K562 (cell line): ENCODE measurements around the gene BRD3.

Experiments used
- FOSL1 ChIP-seq: fragments of 200-800 bp; sonication (Bioruptor generic); conservative IDR thresholded peaks from 2 replicates; pipeline ENCODE4 v1.6.1; 2016; ENCODE audit warnings: missing genetic modification characterization, missing compliant biosample characterization
- TGIF2 ChIP-seq: sonication (generic); formaldehyde crosslinking; IDR thresholded peaks from 2 replicates; pipeline ENCODE4 v1.8.1; 2022; ENCODE audit warnings: mild to moderate bottlenecking, missing genetic modification reagents, moderate library complexity
- ZNF354B ChIP-seq: fragments of 250-450 bp; sonication (Bioruptor Pico); IDR thresholded peaks from 2 replicates; pipeline ENCODE4 v1.4.0; 2020
- TF ChIP-seq, protein P1 (sequence below), 3 experiments: IDR thresholded peaks in 2 of 3; conservative IDR thresholded peaks in 1 of 3; 2 replicates each; pipeline ENCODE4 v1.5.1; 2011 to 2012; ENCODE audit warnings: low read length in 3 of 3, mild to moderate bottlenecking in 3 of 3, control low read depth in 2 of 3, improper control_type of control experiment in 1 of 3, inconsistent platforms in 1 of 3, low read depth in 1 of 3, mixed read lengths in 1 of 3, moderate library complexity in 1 of 3; ENCODE audit not compliant: insufficient read depth in 2 of 3

DNA sequence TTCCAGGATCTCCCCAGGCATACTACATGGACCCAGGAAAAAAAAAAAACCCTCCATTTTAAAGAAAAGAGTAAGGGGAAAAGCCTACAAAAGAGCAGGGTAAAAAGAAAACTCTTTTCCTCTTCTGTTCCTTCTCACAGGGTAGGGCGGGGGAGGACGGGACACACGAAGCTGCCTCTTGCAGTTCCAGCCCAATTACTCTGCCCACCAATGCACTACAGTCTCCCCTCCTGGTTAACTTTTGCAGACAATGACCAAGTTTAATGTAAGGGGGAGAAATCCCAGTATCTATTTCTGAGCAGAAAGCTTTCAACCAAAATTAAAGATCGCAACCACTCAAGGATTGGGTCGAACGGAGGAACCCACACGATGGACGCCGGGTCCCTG, 1.3 kb downstream of the BRD3 start:
- TF ChIP-seq ZNF354B (CRISPR knock-in tag) (no peak), FOSL1 (no peak), TGIF2 (CRISPR knock-in tag) (no peak)
- TF ChIP-seq, protein P1, sequence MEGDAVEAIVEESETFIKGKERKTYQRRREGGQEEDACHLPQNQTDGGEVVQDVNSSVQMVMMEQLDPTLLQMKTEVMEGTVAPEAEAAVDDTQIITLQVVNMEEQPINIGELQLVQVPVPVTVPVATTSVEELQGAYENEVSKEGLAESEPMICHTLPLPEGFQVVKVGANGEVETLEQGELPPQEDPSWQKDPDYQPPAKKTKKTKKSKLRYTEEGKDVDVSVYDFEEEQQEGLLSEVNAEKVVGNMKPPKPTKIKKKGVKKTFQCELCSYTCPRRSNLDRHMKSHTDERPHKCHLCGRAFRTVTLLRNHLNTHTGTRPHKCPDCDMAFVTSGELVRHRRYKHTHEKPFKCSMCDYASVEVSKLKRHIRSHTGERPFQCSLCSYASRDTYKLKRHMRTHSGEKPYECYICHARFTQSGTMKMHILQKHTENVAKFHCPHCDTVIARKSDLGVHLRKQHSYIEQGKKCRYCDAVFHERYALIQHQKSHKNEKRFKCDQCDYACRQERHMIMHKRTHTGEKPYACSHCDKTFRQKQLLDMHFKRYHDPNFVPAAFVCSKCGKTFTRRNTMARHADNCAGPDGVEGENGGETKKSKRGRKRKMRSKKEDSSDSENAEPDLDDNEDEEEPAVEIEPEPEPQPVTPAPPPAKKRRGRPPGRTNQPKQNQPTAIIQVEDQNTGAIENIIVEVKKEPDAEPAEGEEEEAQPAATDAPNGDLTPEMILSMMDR (IDR thresholded peaks at IDR 0.05 in 2 of 3, conservative IDR thresholded peaks at IDR 0.05 in 1 of 3; ENCODE audit: insufficient read depth in 2 of 3, low read depth in 1 of 3, low read length in 3 of 3): no peak
